Mesodermal cell (in vitro differentiated cells): ENCODE results near the gene LDLRAD2.
A peak's percentile ranks its signal among the peaks of the same experiment; 100 is the strongest.

ENCODE experiments used
- H3K27ac ChIP-seq: 2 replicates; pipeline ENCODE4 v1.7.0; 2013; ENCODE audit warnings: mild to moderate bottlenecking, low read depth, low read length, moderate library complexity; ENCODE audit not compliant: severe bottlenecking
- H3K36me3 ChIP-seq: 2 replicates; pipeline ENCODE4 v1.7.1; 2013; ENCODE audit warnings: mild to moderate bottlenecking, low read length, moderate library complexity; ENCODE audit not compliant: control insufficient read depth, insufficient read depth
- H3K4me1 ChIP-seq: one replicate; pipeline ENCODE4 v1.7.1; 2013; ENCODE audit warnings: mild to moderate bottlenecking, low read length; ENCODE audit not compliant: insufficient read depth, control insufficient read depth, poor library complexity, severe bottlenecking
- H3K4me3 ChIP-seq: 2 replicates; pipeline ENCODE4 v1.7.0; 2013; ENCODE audit warnings: low read length, control low read depth, mild to moderate bottlenecking; ENCODE audit not compliant: insufficient read depth, poor library complexity, severe bottlenecking; ENCODE audit errors: extremely low read depth
- H3K9me3 ChIP-seq: 2 replicates; pipeline ENCODE4 v1.7.1; 2013; ENCODE audit warnings: mild to moderate bottlenecking, low read length, moderate library complexity; ENCODE audit not compliant: control insufficient read depth
- WGBS, 2 experiments: methylation state at CpG; one replicate each; pipeline ENCODE4 v1.1.5; 2013; ENCODE audit warnings: missing lambda C conversion rate in 2 of 2; ENCODE audit not compliant: insufficient coverage in 2 of 2; 5-methylcytosine and 5-hydroxymethylcytosine counted together

LDLRAD2 gene

DNA sequence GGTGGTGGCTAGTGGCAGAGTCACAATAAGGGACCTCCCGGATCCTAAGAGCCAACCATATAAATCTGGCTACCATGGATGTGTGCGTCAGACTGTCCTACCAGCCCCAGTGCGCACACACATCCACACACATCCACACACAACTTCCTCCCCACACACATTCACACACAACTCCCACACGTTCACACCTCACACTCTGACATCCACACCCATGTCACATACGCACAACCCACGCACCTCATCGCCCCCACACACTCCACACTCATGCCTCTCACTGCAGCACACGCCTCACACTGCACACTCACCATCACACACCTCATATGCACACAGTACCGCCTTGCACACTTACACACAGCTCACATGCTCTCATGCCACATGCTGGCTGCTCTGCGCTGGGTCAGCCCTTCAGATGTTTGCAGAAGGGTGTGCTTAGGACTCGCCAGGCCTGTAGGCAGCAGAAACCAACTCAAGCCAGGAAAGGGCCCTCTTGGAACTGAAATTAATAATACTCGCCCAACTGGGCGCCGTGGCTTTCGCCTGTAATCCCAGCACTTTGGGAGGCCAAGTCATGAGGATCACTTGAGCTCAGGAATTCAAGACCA lies 3.0 kb downstream of the LDLRAD2 start:
- WGBS, 2 experiments, result 93 to 94% methylated on average over 15 of the region's 15 CpGs
- Histone ChIP-seq H3K36me3 (no peaks in the 10 kb centered on the region), H3K9me3 (no peaks in the 10 kb centered on the region), H3K4me3 (no peak overlapping the region), H3K27ac (no peak overlapping the region), H3K4me1 (peaks cover 17% of the 10 kb centered on the region)

DNA sequence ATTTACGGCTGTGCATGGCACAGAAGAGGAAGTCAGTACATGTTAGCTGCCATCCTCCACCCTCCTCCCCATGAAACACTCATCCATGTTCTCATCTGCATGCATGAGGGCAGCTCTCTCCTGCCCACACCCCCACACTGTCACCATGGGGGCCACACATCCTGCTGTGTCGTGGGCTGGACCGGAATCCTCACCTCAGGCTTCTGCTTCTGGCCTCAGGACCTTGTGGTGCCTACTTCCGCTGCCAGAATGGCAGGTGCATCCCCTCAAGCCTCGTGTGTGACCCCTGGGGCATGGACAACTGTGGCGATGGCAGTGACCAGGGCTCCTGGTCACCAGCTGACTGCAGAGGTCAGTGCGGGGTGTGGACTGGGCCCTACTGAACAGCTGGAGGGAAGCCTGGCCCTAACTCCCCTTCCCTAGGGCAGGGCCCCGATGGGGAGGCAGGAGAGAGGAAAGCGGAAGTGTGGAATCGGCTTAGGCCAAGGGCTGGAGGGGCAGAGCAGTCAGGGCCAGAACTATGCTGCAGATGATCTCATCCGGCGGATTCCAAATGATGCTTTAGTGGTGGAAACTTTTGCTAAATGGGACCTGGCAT lies 3.8 kb downstream of the LDLRAD2 start:
- Histone ChIP-seq H3K36me3 (peaks cover 5% of the 10 kb centered on the region), H3K4me3 (no peak overlapping the region), H3K27ac (no peak overlapping the region), H3K4me1 (peaks cover 17% of the 10 kb centered on the region), H3K9me3 (no peaks in the 10 kb centered on the region)
- 96 to 97% methylated on average over 11 to 12 of the region's 12 CpGs for whole genome bisulfite sequencing, 2 experiments

DNA sequence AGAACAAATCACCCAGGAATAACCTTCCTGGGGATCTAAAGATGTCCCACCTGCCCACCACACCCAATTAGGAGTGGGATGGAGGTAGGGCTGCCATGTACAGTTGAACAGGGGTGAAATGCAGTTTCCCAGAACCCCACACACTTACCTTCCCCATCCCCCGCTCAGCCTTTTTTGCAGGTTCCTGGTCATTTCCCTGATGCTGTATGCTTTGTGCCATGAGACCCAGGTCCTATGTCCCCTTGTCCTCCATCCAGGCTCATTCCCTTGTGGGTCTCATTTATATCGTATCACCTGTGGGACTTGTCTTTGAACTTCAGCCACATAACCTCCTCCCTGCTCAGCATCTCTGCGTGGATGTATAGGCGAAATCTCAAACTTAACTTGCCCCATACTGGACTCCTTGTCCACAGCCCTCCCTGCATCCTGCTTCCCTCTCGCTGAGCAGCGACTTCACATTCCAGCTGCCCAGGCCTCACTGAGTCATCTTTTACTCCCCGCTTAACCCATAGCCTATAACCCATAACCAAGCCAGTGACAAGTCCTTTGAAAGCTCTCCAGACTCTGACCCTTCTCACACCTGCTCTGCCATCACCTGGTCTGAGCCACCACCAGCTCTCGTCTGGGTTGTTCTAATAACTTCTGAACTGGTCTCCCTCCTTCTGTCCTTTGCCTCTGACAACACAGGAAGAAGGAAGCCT lies 4.7 kb downstream of the LDLRAD2 start:
- Histone ChIP-seq H3K36me3 (peaks cover 14% of the 10 kb centered on the region), H3K4me3 (no peak overlapping the region), H3K27ac (peak overlapping the region; percentile 29), H3K4me1 (peaks cover 17% of the 10 kb centered on the region), H3K9me3 (no peaks in the 10 kb centered on the region)
- 85 to 88% methylated on average over 8 of the region's 8 CpGs for WGBS, 2 experiments

DNA sequence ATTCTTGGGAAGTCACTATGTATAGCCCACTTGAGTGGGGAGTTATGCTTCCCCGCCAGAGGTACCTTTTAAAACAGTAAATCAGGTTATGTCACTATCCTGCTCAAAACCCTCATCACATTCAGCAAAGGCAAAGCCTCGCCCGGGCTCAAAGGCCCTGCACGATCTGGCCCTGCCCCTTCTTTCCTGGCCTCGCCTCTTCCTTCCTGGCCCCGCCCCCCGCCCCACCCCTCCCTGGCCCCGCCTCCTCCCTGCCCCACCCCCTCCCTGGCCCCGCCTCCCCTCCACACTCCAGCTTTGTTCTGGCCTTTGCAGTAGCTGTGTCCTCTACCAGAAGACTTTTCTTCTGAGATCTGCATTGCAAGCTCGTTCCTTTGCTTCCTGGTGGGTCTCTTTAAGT lies 6.6 kb downstream of the LDLRAD2 start:
- Histone ChIP-seq H3K27ac (no peak overlapping the region), H3K4me3 (no peak overlapping the region), H3K4me1 (peaks cover 17% of the 10 kb centered on the region), H3K9me3 (no peaks in the 10 kb centered on the region), H3K36me3 (peaks cover 32% of the 10 kb centered on the region)
- 55 to 75% methylated on average over 2 to 5 of the region's 10 CpGs for WGBS, 2 experiments

DNA sequence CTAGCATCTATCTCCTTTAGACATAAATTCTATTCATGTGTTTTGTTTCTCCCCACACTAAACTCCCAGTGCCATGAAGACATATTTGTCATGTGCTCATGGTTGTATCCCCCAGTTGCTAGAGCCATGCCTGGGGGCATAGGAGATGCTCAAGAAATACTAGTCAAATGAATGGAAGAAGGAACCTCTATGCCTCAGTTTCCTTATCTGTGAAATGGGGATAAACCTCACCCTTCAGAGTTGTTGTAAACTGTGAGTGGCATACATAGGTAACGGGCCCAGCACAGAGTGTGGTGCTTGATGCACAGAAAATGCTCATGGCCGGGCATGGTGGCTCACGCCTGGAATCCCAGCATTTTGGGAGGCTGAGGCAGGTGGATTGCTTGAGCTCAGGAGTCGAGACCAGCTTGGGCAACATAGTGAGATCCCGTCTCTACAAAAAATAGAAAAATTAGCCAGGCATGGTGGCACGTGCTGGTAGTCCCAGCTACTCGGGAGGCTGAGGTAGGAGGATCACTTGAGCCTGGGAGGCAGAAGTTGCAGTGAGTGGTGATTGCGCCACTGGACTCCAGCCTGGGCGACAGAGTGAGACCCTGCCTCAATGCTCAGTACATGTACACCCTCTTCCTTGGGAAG lies 8.7 kb downstream of the LDLRAD2 start:
- Histone ChIP-seq H3K4me1 (peaks cover 17% of the 10 kb centered on the region), H3K4me3 (no peak overlapping the region), H3K27ac (no peak overlapping the region), H3K9me3 (no peaks in the 10 kb centered on the region), H3K36me3 (peaks cover 49% of the 10 kb centered on the region)
- 91 to 94% methylated on average over 8 to 9 of the region's 9 CpGs for WGBS, 2 experiments

DNA sequence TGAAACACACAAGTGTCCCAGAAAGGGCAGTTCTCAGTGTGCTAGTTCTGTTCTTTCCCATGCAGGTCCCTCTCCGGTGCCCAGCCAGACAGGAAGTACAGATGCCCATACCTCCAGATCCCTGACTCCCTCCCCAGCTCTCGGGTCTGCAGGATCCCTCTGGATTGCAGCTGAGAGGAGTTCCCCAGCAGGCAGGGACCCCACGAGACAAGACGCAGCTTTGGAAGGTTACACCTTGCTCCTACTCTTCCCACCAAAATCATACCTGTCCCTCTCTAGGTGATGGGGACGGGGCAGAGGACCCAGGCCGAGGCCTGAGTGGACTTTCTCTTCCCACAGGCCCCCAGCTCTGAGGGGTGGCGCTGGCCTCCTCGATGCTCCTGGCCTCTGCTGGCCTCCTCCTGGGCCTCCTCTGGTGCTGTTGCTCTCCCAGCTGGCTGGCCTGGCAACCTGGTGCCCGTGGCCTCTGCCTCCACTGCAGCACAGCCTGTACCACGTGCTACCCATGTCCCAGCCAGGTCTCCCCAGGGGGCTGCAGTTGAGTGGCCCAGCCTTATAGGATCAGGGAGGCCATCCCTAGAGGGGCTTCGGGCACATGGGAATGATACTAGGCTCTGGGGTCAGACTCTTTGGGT lies 9.4 kb downstream of the LDLRAD2 start:
- 96 to 97% methylated on average over 7 to 11 of the region's 11 CpGs for WGBS, 2 experiments
- Histone ChIP-seq H3K27ac (no peak overlapping the region), H3K36me3 (peaks cover 56% of the 10 kb centered on the region), H3K4me1 (peaks cover 9% of the 10 kb centered on the region), H3K9me3 (no peaks in the 10 kb centered on the region), H3K4me3 (no peak overlapping the region)

DNA sequence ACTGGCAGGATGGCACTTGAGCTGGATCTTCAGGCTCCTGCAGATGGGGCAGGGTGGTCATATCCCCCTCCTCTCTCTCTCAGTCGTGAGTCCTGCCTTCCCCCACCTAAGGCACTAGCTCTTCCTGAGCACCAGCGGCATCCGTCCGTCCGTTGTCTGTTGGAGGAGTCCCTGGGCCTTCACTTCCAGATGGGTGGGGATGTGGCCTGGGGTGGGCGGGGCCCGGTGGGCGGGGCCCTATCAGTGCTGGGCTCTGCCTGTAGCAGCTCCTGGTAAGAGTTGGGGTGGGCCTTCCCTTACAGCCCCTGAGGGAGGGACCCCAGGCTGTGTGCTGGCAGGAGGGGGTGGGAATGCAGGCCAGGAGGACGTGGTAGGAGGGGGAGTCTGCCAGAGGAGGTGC lies 10.3 kb downstream of the LDLRAD2 start:
- WGBS, 2 experiments, result 76% methylated on average over 2 of the region's 9 CpGs; no CpG with 5 or more reads in 1 of the 2 experiments
- Histone ChIP-seq H3K9me3 (no peaks in the 10 kb centered on the region), H3K27ac (no peak overlapping the region), H3K4me1 (peaks cover 1% of the 10 kb centered on the region), H3K4me3 (no peak overlapping the region), H3K36me3 (peaks cover 64% of the 10 kb centered on the region)

DNA sequence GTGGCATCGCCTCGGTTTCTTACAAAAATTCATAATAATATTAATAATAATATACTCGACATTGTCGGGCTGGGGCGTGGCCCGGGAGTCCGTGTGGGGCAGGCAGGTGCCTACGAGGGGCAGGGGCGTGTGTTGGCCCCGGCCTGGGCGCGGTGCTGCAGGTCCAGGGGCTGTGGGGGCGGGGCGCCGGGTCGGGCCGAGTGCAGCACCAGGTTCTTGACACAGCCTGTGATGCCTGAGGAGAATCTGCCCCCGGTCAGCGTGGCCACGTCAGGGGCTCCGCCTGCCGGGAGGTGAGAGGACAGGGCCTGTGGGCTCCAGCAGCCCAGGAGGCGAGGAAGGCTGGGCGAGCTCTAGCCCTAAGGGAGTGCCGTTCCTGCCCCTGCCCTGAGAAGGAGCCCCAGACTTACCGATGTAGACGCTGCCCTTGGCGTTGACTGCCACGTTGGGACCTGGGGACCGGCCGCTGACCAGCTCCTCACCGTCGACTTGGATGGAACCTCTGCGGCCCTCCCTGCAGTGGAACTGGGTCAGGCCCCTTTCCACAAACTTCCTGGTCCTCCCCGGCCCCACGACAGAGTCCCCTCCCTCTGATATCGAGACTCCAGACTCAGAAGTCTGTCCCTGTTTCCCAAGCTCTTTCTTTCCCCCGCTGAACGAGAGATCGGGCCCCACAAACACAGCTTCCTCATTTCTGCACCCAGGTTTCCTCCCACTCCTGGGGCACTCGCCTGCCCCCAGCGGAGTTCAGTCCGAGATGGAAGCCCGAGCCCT lies 11.3 kb downstream of the LDLRAD2 start:
- no peak overlapping the region for H3K4me3 ChIP-seq
- no peaks in the 10 kb centered on the region for H3K4me1 ChIP-seq
- no peak overlapping the region for H3K27ac ChIP-seq
- peaks cover 74% of the 10 kb centered on the region for H3K36me3 ChIP-seq
- 95% methylated on average over 35 to 40 of the region's 44 CpGs for WGBS, 2 experiments
- H3K9me3 ChIP-seq, result no peaks in the 10 kb centered on the region

DNA sequence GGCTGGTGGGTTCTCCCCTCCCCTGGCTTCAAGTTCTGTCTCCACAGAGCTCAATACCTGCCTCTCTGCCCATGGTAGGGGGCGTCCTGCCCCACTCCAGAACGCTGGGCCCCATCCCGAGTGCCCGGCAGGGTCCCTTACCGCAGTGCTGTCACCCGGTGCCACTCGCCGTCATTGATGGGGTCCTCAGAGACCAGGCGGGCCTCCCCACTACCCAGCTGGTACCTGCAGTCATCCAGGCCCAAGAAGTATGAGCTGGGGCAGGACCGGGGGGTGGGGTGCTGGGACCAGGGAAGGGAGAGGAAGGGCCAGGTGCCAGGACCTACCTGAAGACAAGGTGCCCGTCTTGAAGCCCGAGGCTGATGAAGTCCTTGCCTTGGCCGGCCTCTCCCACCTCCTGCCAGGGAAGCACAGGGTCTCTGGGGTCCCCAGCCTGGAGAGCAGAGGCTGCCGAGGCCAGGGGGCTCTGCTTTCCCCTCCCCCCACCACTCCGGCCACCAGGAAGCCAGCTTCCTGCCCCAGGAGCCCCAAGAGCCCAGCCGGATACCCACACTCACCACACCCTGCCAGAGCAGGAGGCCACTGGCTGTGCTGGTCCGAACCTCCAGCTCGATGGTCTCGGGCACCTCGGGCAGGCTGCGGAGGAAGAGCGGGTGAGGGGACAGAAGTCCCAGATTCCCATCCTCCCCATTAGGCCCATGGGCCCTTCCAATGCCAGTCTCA lies 12.1 kb downstream of the LDLRAD2 start:
- Histone ChIP-seq H3K36me3 (peaks cover 81% of the 10 kb centered on the region), H3K9me3 (no peaks in the 10 kb centered on the region), H3K27ac (no peak overlapping the region), H3K4me1 (no peaks in the 10 kb centered on the region), H3K4me3 (no peak overlapping the region)
- WGBS, 2 experiments, result 86 to 92% methylated on average over 14 to 16 of the region's 22 CpGs
